ENCODE results near the gene SCN5A. TPM values are rescaled to one million over a fixed set of nuclear protein-coding genes. Genes with fewer than 3 reads are reported as not detected.

The SCN5A gene
- total RNA-seq, 1 donor from 2014 or later, result not detected

DNA sequence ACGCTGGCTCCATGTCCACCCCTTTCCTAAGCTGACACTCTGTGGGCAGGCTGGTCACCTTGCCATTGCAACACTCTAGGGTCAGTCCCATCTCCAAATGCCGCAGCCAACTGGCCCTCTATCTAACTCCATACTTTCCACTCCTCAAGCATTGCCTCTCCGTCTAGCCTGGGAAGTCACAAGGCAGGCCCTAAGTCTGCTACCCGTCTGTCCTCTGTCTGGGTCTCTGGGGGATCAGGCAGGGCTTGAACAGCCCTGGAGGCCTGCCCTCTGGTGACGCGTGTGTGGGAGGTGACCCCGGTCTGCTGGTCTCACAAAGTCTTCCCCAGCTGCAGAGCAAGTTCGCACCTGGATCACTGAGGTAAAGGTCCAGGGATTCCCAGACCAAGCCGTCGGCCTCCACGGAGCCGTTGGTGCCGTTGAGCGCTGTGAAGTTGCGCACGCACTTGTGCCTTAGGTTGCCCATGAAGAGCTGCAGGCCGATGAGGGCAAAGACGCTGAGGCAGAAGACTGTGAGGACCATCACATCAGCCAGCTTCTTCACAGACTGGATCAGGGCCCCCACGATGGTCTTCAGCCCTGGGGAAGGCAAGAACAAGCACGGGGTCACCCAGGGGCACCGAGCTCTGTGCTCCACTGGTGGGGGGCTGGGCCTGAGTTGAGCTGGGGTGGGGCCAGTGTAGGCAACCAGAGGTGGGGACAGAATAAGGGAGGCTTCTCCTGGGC is 39.9 kb downstream of the SCN5A start:
- Histone ChIP-seq H3K4me3 (ENCODE audit: low read depth, low read length) (no peak overlapping the region), H3K27me3 (ENCODE audit: control insufficient read depth, insufficient read depth, low read length) (no peaks in the 10 kb centered on the region), H3K36me3 (ENCODE audit: control insufficient read depth, insufficient read depth, low read length) (no peaks in the 10 kb centered on the region)
- no peak for FAIRE-seq
- TF ChIP-seq, protein P1, sequence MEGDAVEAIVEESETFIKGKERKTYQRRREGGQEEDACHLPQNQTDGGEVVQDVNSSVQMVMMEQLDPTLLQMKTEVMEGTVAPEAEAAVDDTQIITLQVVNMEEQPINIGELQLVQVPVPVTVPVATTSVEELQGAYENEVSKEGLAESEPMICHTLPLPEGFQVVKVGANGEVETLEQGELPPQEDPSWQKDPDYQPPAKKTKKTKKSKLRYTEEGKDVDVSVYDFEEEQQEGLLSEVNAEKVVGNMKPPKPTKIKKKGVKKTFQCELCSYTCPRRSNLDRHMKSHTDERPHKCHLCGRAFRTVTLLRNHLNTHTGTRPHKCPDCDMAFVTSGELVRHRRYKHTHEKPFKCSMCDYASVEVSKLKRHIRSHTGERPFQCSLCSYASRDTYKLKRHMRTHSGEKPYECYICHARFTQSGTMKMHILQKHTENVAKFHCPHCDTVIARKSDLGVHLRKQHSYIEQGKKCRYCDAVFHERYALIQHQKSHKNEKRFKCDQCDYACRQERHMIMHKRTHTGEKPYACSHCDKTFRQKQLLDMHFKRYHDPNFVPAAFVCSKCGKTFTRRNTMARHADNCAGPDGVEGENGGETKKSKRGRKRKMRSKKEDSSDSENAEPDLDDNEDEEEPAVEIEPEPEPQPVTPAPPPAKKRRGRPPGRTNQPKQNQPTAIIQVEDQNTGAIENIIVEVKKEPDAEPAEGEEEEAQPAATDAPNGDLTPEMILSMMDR (IDR thresholded peaks at IDR 0.05; ENCODE audit: insufficient read depth, low read length, severe bottlenecking), result no peak
- DNase-seq (ENCODE audit: low read depth), result no peak

DNA sequence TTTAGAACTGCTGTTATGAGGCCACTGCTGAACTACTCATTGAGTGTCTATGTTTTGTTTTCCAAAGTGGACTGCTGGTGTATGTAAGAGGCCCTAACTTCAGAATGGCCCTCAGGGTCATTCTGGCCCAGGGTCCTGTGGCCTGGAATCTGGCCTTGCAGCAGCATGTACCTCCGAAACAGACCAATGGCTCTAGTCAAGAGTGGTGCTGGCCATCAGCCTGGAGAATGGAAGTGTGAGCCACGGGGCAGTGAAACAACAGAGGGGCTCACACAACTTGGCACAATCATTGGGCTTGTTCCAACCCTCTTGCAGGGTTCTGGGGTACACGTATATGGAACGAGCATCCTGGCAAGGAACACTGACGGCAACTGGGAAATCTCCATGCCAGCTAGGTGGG is 40.5 kb downstream of the SCN5A start:
- DNase-seq (ENCODE audit: low read depth) (no peak), FAIRE-seq (no peak)
- no peak overlapping the region for H3K4me3 ChIP-seq (ENCODE audit: low read depth, low read length)
- TF ChIP-seq, protein P1 (IDR thresholded peaks at IDR 0.05; ENCODE audit: insufficient read depth, low read length, severe bottlenecking), result no peak
- no peaks in the 10 kb centered on the region for H3K36me3 ChIP-seq (ENCODE audit: control insufficient read depth, insufficient read depth, low read length)
- H3K27me3 ChIP-seq (ENCODE audit: control insufficient read depth, insufficient read depth, low read length), result no peaks in the 10 kb centered on the region

DNA sequence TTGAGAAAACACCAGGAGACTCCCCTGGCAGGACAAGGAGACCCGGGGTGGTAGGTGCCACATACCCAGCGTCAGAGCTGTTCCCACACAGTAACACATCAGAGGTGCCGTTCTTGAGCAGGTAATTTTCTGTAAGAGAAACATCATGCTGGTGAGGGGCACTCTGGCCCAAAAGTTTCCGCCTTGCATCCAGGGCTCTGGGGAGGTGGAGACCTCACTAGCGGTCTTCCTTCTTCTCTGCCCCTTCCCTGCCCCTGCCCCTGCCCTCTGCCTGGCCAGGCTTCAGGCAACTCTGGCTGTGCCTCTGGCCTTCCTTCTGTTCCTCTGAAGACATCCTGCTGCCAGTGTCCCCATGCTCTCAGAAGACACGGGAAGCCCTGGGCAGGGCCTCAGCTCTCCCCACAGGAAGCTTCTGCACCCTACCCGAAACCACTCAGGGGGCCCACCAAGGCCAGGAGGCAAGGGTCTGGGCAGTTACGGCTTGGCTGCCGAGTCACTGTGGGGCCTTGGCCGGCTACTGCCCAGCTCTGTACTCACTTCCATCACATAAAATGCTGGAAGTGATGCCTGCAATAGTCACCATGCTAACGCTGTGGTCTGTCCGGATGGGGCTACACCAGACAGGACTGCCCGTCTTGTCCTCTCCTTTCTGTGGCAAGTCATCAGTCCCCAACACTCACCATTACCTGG is 41.3 kb downstream of the SCN5A start:
- H3K27me3 ChIP-seq (ENCODE audit: control insufficient read depth, insufficient read depth, low read length), result no peaks in the 10 kb centered on the region
- no peak for DNase-seq (ENCODE audit: low read depth)
- H3K4me3 ChIP-seq (ENCODE audit: low read depth, low read length), result no peak overlapping the region
- TF ChIP-seq, protein P1 (IDR thresholded peaks at IDR 0.05; ENCODE audit: insufficient read depth, low read length, severe bottlenecking), result no peak
- no peaks in the 10 kb centered on the region for H3K36me3 ChIP-seq (ENCODE audit: control insufficient read depth, insufficient read depth, low read length)
- FAIRE-seq, result no peak

- FAIRE-seq, result no peak
- TF ChIP-seq, protein P1 (IDR thresholded peaks at IDR 0.05; ENCODE audit: insufficient read depth, low read length, severe bottlenecking), result no peak
- no peaks in the 10 kb centered on the region for H3K27me3 ChIP-seq (ENCODE audit: control insufficient read depth, insufficient read depth, low read length)
Measured at GRCh38 chr3:38606561-38606960, 42.9 kb downstream of the SCN5A start.

DNA sequence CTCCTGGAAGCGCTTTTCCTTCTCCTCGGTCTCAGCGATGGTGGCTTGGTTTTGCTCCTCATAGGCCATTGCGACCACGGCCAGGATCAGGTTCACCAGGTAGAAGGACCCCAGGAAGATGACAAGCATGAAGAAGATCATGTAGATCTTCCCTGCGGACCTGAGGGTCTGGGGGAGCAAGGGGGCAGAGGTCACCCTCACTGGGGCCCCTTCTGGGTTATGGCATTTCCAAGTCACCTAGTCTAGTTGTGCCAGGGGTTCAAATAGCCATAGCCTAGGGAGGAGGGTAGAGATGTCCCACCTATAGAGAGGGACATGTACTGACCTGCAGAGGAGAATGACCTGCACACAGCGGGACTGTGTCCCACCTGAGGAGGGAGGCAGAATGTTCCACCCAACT is 43.5 kb downstream of the SCN5A start:
- H3K36me3 ChIP-seq (ENCODE audit: control insufficient read depth, insufficient read depth, low read length), result no peaks in the 10 kb centered on the region

More at GRCh38 chr3:38606561-38606960, 42.9 kb downstream of the SCN5A start:
- DNase-seq (ENCODE audit: low read depth), result no peak
- H3K36me3 ChIP-seq (ENCODE audit: control insufficient read depth, insufficient read depth, low read length), result no peaks in the 10 kb centered on the region
- H3K4me3 ChIP-seq (ENCODE audit: low read depth, low read length), result no peak overlapping the region

More for the DNA sequence above, 43.5 kb downstream of the SCN5A start:
- FAIRE-seq (no peak), DNase-seq (ENCODE audit: low read depth) (no peak)
- TF ChIP-seq, protein P1 (IDR thresholded peaks at IDR 0.05; ENCODE audit: insufficient read depth, low read length, severe bottlenecking), result no peak
- no peaks in the 10 kb centered on the region for H3K27me3 ChIP-seq (ENCODE audit: control insufficient read depth, insufficient read depth, low read length)
- no peak overlapping the region for H3K4me3 ChIP-seq (ENCODE audit: low read depth, low read length)

All from bronchial epithelial cell (primary cell).